GM19372 (cell line): ENCODE data around the gene PCED1A.
"Not testable (repeated sequence)": the region's sequence is repeated elsewhere in the genome, so short reads cannot be mapped to it uniquely, and the experiment has no call there.

ENCODE experiments used
- ATAC-seq: cut with Tn5 transposase; IDR thresholded peaks from one replicate; pipeline ENCODE4 v1.9.1; 2021; ENCODE audit warnings: mild to moderate bottlenecking, low read depth, moderate library complexity; ENCODE audit not compliant: unreplicated experiment

The PCED1A gene

GRCh38 chr20:2834401-2835110 lies 5.9 kb downstream of the PCED1A start:
- no peak for ATAC-seq

GRCh38 chr20:2833761-2834160 lies 6.7 kb downstream of the PCED1A start:
- ATAC-seq, result no peak

GRCh38 chr20:2831206-2831605 lies 9.2 kb downstream of the PCED1A start:
- not testable (repeated sequence) for ATAC-seq

- no peak for ATAC-seq
These were observed 11.1 kb downstream of the PCED1A start for GRCh38 chr20:2829376-2829775.

GRCh38 chr20:2826655-2827054 lies 13.8 kb downstream of the PCED1A start:
- no peak for ATAC-seq

- no peak for ATAC-seq
These were observed 14.7 kb downstream of the PCED1A start for GRCh38 chr20:2825761-2826160.

- no peak for ATAC-seq
These were observed 18.4 kb downstream of the PCED1A start for GRCh38 chr20:2822073-2822472.

- ATAC-seq, result no peak
These were observed 19.3 kb downstream of the PCED1A start for GRCh38 chr20:2820896-2821869.

- ATAC-seq, result no peak
These were observed 20.2 kb downstream of the PCED1A start for GRCh38 chr20:2820084-2820895.

GRCh38 chr20:2817891-2818595 lies 22.4 kb downstream of the PCED1A start:
- no peak for ATAC-seq

GRCh38 chr20:2817341-2817726 lies 23.1 kb downstream of the PCED1A start:
- ATAC-seq, result no peak

GRCh38 chr20:2816583-2817340 lies 23.7 kb downstream of the PCED1A start:
- no peak for ATAC-seq

- ATAC-seq, result no peak
These were observed 24.3 kb downstream of the PCED1A start, which contains the start of gene TMEM239 for GRCh38 chr20:2816030-2816582. TMEM239 (plus strand) TSS chr20:2816364; CDS start chr20:2816555, 191 bp downstream.

- no peak for ATAC-seq
These were observed 25.1 kb downstream of the PCED1A start for GRCh38 chr20:2815242-2815900.

- no peak for ATAC-seq
These were observed 25.8 kb downstream of the PCED1A start, which contains the start of gene C20orf141 for GRCh38 chr20:2814587-2815051. C20orf141 (plus strand) TSS chr20:2814987; CDS start chr20:2815185, 198 bp downstream.

GRCh38 chr20:2814076-2814475 lies 26.4 kb downstream of the PCED1A start:
- ATAC-seq, result no peak

GRCh38 chr20:2812189-2812588 lies 28.3 kb downstream of the PCED1A start:
- ATAC-seq, result no peak

GRCh38 chr20:2809690-2810089 lies 30.8 kb downstream of the PCED1A start:
- no peak for ATAC-seq
